Putamen (tissue), 1 donor: ENCODE results near the gene RAB17.

Experiments
- DNase-seq: peaks from one replicate; pipeline ENCODE4 v3.0.0-alpha.2; 2016; ENCODE audit warnings: low spot score

RAB17 gene

GRCh38 chr2:237590272-237591140, at the start of gene RAB17:
TSS of gene RAB17 (minus strand) at chr2:237590734. CDS start at chr2:237586154, 4,580 bp downstream.
- no peak for DNase-seq

GRCh38 chr2:237639836-237640220, 49.3 kb upstream of the RAB17 start:
- no peak for DNase-seq

GRCh38 chr2:237639052-237639835, 48.7 kb upstream of the RAB17 start:
- no peak for DNase-seq

- DNase-seq: no peak
These were observed 47.6 kb upstream of the RAB17 start for GRCh38 chr2:237638176-237638575.

- no peak for DNase-seq
These were observed 47.0 kb upstream of the RAB17 start for GRCh38 chr2:237637429-237638135.

- DNase-seq: no peak
These were observed 46.0 kb upstream of the RAB17 start for GRCh38 chr2:237636578-237636977.

- no peak for DNase-seq
These were observed 42.6 kb upstream of the RAB17 start for GRCh38 chr2:237633061-237633561.

GRCh38 chr2:237631801-237632585, 41.5 kb upstream of the RAB17 start:
- DNase-seq: no peak

- DNase-seq: peak; percentile 39
These were observed 40.7 kb upstream of the RAB17 start for GRCh38 chr2:237631007-237631785.

- DNase-seq: no peak
These were observed 39.9 kb upstream of the RAB17 start for GRCh38 chr2:237630216-237631000.

- no peak for DNase-seq
These were observed 39.2 kb upstream of the RAB17 start for GRCh38 chr2:237629739-237630138.

- DNase-seq: no peak
These were observed 38.6 kb upstream of the RAB17 start for GRCh38 chr2:237629188-237629534.

- DNase-seq: no peak
These were observed 38.0 kb upstream of the RAB17 start for GRCh38 chr2:237628247-237629187.

- DNase-seq: no peak
These were observed 37.1 kb upstream of the RAB17 start, which contains the start of gene LRRFIP1 for GRCh38 chr2:237627441-237628246. TSS of gene LRRFIP1 (plus strand) at chr2:237627587. CDS start at chr2:237627645, 58 bp downstream.

- no peak for DNase-seq
These were observed 36.4 kb upstream of the RAB17 start for GRCh38 chr2:237626813-237627440.

- no peak for DNase-seq
These were observed 35.2 kb upstream of the RAB17 start for GRCh38 chr2:237625777-237626176.

GRCh38 chr2:237625216-237625705, 34.7 kb upstream of the RAB17 start:
- DNase-seq: no peak
